NT2/D1 (cell line): Measurements from ENCODE around the gene TTI1.

Experiments used
- YY1 ChIP-seq: IDR thresholded peaks from 2 replicates; pipeline ENCODE4 v1.6.1; 2011; ENCODE audit not compliant: insufficient read length, insufficient read depth
- ZNF274 ChIP-seq: IDR thresholded peaks from 2 replicates; pipeline ENCODE4 v1.6.1; 2011; ENCODE audit warnings: mild to moderate bottlenecking, low read depth, low read length

- TF ChIP-seq ZNF274 (no peak), YY1 (no peak)
Measured at GRCh38 chr20:38008233-38008944, 24.9 kb downstream of the TTI1 start.
